GM21526 (cell line): ENCODE results near the gene MUC6.

ENCODE experiments used
- ATAC-seq: cut with Tn5 transposase; IDR thresholded peaks from one replicate; pipeline ENCODE4 v1.9.1; 2021; ENCODE audit warnings: moderate library complexity; ENCODE audit not compliant: unreplicated experiment, low FRiP score

MUC6 gene

GRCh38 chr11:995752-996420 is 40.6 kb downstream of the MUC6 start:
- no peak for ATAC-seq

- no peak for ATAC-seq
Measured at GRCh38 chr11:995044-995751, 41.3 kb downstream of the MUC6 start.

- ATAC-seq = no peak
Measured at GRCh38 chr11:993632-994167, 42.8 kb downstream of the MUC6 start.

GRCh38 chr11:992577-992976 is 43.9 kb downstream of the MUC6 start:
- ATAC-seq = no peak

- no peak for ATAC-seq
Measured at GRCh38 chr11:991711-992307, 44.7 kb downstream of the MUC6 start.

GRCh38 chr11:991034-991433 is 45.5 kb downstream of the MUC6 start:
- no peak for ATAC-seq

- ATAC-seq = no peak
Measured at GRCh38 chr11:990101-990500, 46.4 kb downstream of the MUC6 start.

GRCh38 chr11:987671-988070 is 48.8 kb downstream of the MUC6 start:
- ATAC-seq = no peak

- no peak for ATAC-seq
Measured at GRCh38 chr11:986952-987305, 49.6 kb downstream of the MUC6 start.

GRCh38 chr11:986270-986951 is 50.1 kb downstream of the MUC6 start:
- ATAC-seq = no peak

- ATAC-seq = no peak
Measured at GRCh38 chr11:985848-986247, 50.7 kb downstream of the MUC6 start.

GRCh38 chr11:985406-985805 is 51.1 kb downstream of the MUC6 start:
- ATAC-seq = no peak

GRCh38 chr11:984546-984945 is 52.0 kb downstream of the MUC6 start:
- no peak for ATAC-seq

- no peak for ATAC-seq
Measured at GRCh38 chr11:981764-982163, 54.8 kb downstream of the MUC6 start.

- no peak for ATAC-seq
Measured at GRCh38 chr11:980438-981357, 55.8 kb downstream of the MUC6 start.

GRCh38 chr11:978781-979180 is 57.7 kb downstream of the MUC6 start:
- no peak for ATAC-seq

- ATAC-seq = no peak
Measured at GRCh38 chr11:977830-978720, 58.4 kb downstream of the MUC6 start.

- ATAC-seq = no peak
Measured at GRCh38 chr11:976431-977160, 59.9 kb downstream of the MUC6 start.

GRCh38 chr11:975827-976226 is 60.7 kb downstream of the MUC6 start:
- ATAC-seq = no peak
